Measurements from ENCODE around the gene TUFT1. TPM values are rescaled to one million over a fixed set of nuclear protein-coding genes. Genes with fewer than 3 reads are reported as not detected.

TUFT1 gene
- total RNA-seq, 1 donor: 16.3 TPM

- Histone ChIP-seq H3K4me2 (ENCODE audit: insufficient read depth, low read length) (no peak overlapping the region), H3K4me3 (ENCODE audit: insufficient read depth, low read length) (no peak overlapping the region), H4K20me1 (ENCODE audit: insufficient read depth, low read length) (no peaks in the 10 kb centered on the region), H3K27me3 (ENCODE audit: insufficient read depth, low read length) (peaks cover 53% of the 10 kb centered on the region), H3K9me3 (ENCODE audit: low read depth, low read length) (no peaks in the 10 kb centered on the region), H2AFZ (ENCODE audit: low read length) (no peak overlapping the region), H3K4me1 (ENCODE audit: insufficient read depth, low read length) (peaks cover 10% of the 10 kb centered on the region), H3K27ac (ENCODE audit: low read depth, low read length) (no peak overlapping the region), H3K79me2 (ENCODE audit: insufficient read depth, low read length) (no peaks in the 10 kb centered on the region), H3K36me3 (ENCODE audit: insufficient read depth, low read length) (no peaks in the 10 kb centered on the region)
- no peak for TF ChIP-seq CTCF (IDR thresholded peaks at IDR 0.05; ENCODE audit: extremely low read depth, low read depth, low read length)
- DNase-seq (ENCODE audit: insufficient read length, low spot score, missing footprints): no peak
Measured at GRCh38 chr1:151515265-151515664, 24.8 kb upstream of the TUFT1 start.

- DNase-seq (ENCODE audit: insufficient read length, low spot score, missing footprints): no peak
Measured at GRCh38 chr1:151516031-151516511, 24.0 kb upstream of the TUFT1 start.

GRCh38 chr1:151518431-151518830, 21.7 kb upstream of the TUFT1 start:
- TF ChIP-seq CTCF (IDR thresholded peaks at IDR 0.05; ENCODE audit: extremely low read depth, low read depth, low read length): no peak

More at GRCh38 chr1:151516031-151516511, 24.0 kb upstream of the TUFT1 start:
- Histone ChIP-seq H3K79me2 (ENCODE audit: insufficient read depth, low read length) (no peaks in the 10 kb centered on the region), H3K4me2 (ENCODE audit: insufficient read depth, low read length) (no peak overlapping the region), H3K9me3 (ENCODE audit: low read depth, low read length) (no peaks in the 10 kb centered on the region), H3K36me3 (ENCODE audit: insufficient read depth, low read length) (no peaks in the 10 kb centered on the region), H3K4me1 (ENCODE audit: insufficient read depth, low read length) (peaks cover 9% of the 10 kb centered on the region), H3K27ac (ENCODE audit: low read depth, low read length) (no peak overlapping the region), H3K4me3 (ENCODE audit: insufficient read depth, low read length) (no peak overlapping the region), H4K20me1 (ENCODE audit: insufficient read depth, low read length) (no peaks in the 10 kb centered on the region), H3K27me3 (ENCODE audit: insufficient read depth, low read length) (peaks cover 48% of the 10 kb centered on the region), H2AFZ (ENCODE audit: low read length) (no peak overlapping the region)
- no peak for TF ChIP-seq CTCF (IDR thresholded peaks at IDR 0.05; ENCODE audit: extremely low read depth, low read depth, low read length)

GRCh38 chr1:151518936-151519335, 21.2 kb upstream of the TUFT1 start:
- Histone ChIP-seq H3K27me3 (ENCODE audit: insufficient read depth, low read length) (peaks cover 38% of the 10 kb centered on the region), H4K20me1 (ENCODE audit: insufficient read depth, low read length) (no peaks in the 10 kb centered on the region), H3K79me2 (ENCODE audit: insufficient read depth, low read length) (no peaks in the 10 kb centered on the region), H3K9me3 (ENCODE audit: low read depth, low read length) (no peaks in the 10 kb centered on the region), H3K4me2 (ENCODE audit: insufficient read depth, low read length) (no peak overlapping the region), H3K36me3 (ENCODE audit: insufficient read depth, low read length) (no peaks in the 10 kb centered on the region), H3K4me1 (ENCODE audit: insufficient read depth, low read length) (peaks cover 2% of the 10 kb centered on the region), H2AFZ (ENCODE audit: low read length) (no peak overlapping the region), H3K4me3 (ENCODE audit: insufficient read depth, low read length) (no peak overlapping the region), H3K27ac (ENCODE audit: low read depth, low read length) (no peak overlapping the region)
- no peak for DNase-seq (ENCODE audit: insufficient read length, low spot score, missing footprints)
- no peak for TF ChIP-seq CTCF (IDR thresholded peaks at IDR 0.05; ENCODE audit: extremely low read depth, low read depth, low read length)

More at GRCh38 chr1:151518431-151518830, 21.7 kb upstream of the TUFT1 start:
- Histone ChIP-seq H3K27me3 (ENCODE audit: insufficient read depth, low read length) (peaks cover 40% of the 10 kb centered on the region), H3K79me2 (ENCODE audit: insufficient read depth, low read length) (no peaks in the 10 kb centered on the region), H3K4me2 (ENCODE audit: insufficient read depth, low read length) (no peak overlapping the region), H3K9me3 (ENCODE audit: low read depth, low read length) (no peaks in the 10 kb centered on the region), H2AFZ (ENCODE audit: low read length) (no peak overlapping the region), H3K4me1 (ENCODE audit: insufficient read depth, low read length) (peaks cover 2% of the 10 kb centered on the region), H4K20me1 (ENCODE audit: insufficient read depth, low read length) (no peaks in the 10 kb centered on the region), H3K4me3 (ENCODE audit: insufficient read depth, low read length) (no peak overlapping the region), H3K36me3 (ENCODE audit: insufficient read depth, low read length) (no peaks in the 10 kb centered on the region), H3K27ac (ENCODE audit: low read depth, low read length) (no peak overlapping the region)
- DNase-seq (ENCODE audit: insufficient read length, low spot score, missing footprints): no peak
